HFFc6 (cell line): ENCODE measurements around the gene TMC2. TPM values are rescaled to one million over a fixed set of nuclear protein-coding genes. Genes with fewer than 3 reads are reported as not detected.
"Not testable (repeated sequence)": the region's sequence is repeated elsewhere in the genome, so short reads cannot be mapped to it uniquely, and the experiment has no call there.

Experiments
- DNase-seq: peaks from one replicate; pipeline ENCODE4 v3.0.0-alpha.2; 2018
- H3K27ac Mint-ChIP-seq: 2 replicates; pipeline ENCODE4 v1.8.0; 2020; ENCODE audit warnings: mild to moderate bottlenecking, mixed read lengths
- H3K27me3 Mint-ChIP-seq: 2 replicates; pipeline ENCODE4 v1.8.0; 2021; ENCODE audit warnings: mild to moderate bottlenecking, moderate library complexity, mixed read lengths; ENCODE audit not compliant: insufficient read depth
- H3K36me3 Mint-ChIP-seq: 2 replicates; pipeline ENCODE4 v1.8.0; 2021; ENCODE audit warnings: low read depth, mixed read lengths
- H3K4me1 Mint-ChIP-seq: 2 replicates; pipeline ENCODE4 v1.8.0; 2020; ENCODE audit warnings: low read depth, mixed read lengths
- H3K4me3 Mint-ChIP-seq: 2 replicates; pipeline ENCODE4 v1.8.0; 2020; ENCODE audit warnings: mild to moderate bottlenecking, moderate library complexity, mixed read lengths
- H3K9me3 Mint-ChIP-seq: 2 replicates; pipeline ENCODE4 v1.8.0; 2020; ENCODE audit warnings: mild to moderate bottlenecking, mixed read lengths
- total RNA-seq, 6 experiments: library from RNA; stranded (reverse); fragmentation: NEBNext Ultra II Directional; extraction: Animal tissue kit (Norgen Biotek cat#: 25700); gene quantifications; 2 replicates in 1 of 6; 3 replicates in 5 of 6; pipeline ENCODE4 v1.2.3, GENCODE V29; 2021
- TF ChIP-seq, protein P1 (sequence below): fragments of 200-600 bp; sonication (generic); IDR thresholded peaks from 2 replicates; pipeline ENCODE4 v1.5.0; 2021; ENCODE audit warnings: antibody characterized with exemption, mild to moderate bottlenecking

Gene TMC2
- total RNA-seq, 6 experiments from 2014 or later = not detected

DNA sequence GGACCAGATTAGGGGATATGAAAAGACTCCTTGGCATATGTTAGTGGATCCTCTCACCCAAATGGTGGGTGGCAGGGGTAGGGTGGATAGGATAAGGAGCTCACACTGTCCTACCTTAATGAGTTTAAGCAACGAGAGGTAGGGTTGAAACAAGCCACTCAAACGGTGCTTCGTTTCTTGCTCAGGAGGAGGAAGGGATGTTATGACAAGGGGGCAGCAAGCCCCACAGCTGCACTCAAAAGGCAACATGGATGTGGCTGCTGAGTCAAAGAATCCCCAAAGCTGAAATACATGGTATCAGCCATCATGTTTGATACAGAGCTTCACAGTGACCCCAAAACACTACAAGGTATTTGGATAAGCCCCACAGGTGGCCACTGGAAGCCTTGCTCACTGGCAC is 136.1 kb downstream of the TMC2 start:
- no peak overlapping the region for H3K27ac Mint-ChIP-seq
- TF ChIP-seq, protein P1, sequence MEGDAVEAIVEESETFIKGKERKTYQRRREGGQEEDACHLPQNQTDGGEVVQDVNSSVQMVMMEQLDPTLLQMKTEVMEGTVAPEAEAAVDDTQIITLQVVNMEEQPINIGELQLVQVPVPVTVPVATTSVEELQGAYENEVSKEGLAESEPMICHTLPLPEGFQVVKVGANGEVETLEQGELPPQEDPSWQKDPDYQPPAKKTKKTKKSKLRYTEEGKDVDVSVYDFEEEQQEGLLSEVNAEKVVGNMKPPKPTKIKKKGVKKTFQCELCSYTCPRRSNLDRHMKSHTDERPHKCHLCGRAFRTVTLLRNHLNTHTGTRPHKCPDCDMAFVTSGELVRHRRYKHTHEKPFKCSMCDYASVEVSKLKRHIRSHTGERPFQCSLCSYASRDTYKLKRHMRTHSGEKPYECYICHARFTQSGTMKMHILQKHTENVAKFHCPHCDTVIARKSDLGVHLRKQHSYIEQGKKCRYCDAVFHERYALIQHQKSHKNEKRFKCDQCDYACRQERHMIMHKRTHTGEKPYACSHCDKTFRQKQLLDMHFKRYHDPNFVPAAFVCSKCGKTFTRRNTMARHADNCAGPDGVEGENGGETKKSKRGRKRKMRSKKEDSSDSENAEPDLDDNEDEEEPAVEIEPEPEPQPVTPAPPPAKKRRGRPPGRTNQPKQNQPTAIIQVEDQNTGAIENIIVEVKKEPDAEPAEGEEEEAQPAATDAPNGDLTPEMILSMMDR = no peak
- no peaks in the 10 kb centered on the region for H3K9me3 Mint-ChIP-seq
- no peak overlapping the region for H3K4me3 Mint-ChIP-seq
- H3K27me3 Mint-ChIP-seq = peaks cover 21% of the 10 kb centered on the region
- H3K4me1 Mint-ChIP-seq = no peaks in the 10 kb centered on the region
- H3K36me3 Mint-ChIP-seq = no peaks in the 10 kb centered on the region
- DNase-seq = no peak

DNA sequence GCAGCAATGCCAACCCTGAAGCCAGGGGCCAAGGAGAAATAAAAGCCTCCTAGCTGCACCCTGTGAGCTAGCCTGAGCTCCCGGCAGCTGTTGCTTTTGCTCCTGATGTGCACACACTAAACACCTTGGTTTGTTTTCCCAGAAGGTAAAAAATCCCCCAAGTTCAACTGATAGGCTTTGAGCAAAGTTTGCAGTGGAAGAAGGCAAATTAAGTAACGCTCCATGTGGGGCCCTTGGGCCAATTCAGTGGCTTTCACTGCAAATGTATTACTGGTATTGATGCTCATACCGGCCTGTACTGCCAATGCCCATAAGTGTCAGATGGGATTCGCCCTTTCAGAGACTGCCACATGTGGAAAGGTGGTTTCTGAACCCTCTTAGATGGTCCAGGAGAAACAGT is 137.1 kb downstream of the TMC2 start:
- Mint-ChIP-seq H3K36me3 (no peaks in the 10 kb centered on the region), H3K27ac (no peak overlapping the region), H3K4me3 (no peak overlapping the region), H3K9me3 (no peaks in the 10 kb centered on the region), H3K27me3 (peaks cover 28% of the 10 kb centered on the region), H3K4me1 (no peaks in the 10 kb centered on the region)
- TF ChIP-seq, protein P1 = no peak
- no peak for DNase-seq

DNA sequence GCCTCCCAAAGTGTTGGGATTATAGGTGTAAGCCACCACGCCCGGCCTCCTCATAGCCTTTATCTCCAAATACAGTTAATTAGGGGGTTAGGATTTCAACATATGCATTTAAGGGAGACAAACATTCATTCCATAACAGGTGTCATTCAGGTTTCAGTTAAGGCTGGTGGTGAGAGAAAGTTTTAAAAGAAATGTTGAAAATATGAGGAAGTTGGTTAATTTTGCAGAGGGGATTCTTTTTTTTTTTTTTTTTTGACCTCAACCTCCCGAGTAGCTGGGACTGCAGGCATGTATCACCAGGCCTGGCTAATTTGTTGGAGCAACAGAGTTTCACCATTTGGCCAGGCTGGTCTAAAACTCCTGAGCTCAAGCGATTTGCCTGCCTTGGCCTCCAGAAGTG is 143.7 kb downstream of the TMC2 start:
- TF ChIP-seq, protein P1 = no peak
- no peaks in the 10 kb centered on the region for H3K36me3 Mint-ChIP-seq
- no peak overlapping the region for H3K4me3 Mint-ChIP-seq
- no peak for DNase-seq
- H3K9me3 Mint-ChIP-seq = no peaks in the 10 kb centered on the region
- no peak overlapping the region for H3K27ac Mint-ChIP-seq
- peaks cover 43% of the 10 kb centered on the region for H3K27me3 Mint-ChIP-seq
- H3K4me1 Mint-ChIP-seq = no peaks in the 10 kb centered on the region

DNA sequence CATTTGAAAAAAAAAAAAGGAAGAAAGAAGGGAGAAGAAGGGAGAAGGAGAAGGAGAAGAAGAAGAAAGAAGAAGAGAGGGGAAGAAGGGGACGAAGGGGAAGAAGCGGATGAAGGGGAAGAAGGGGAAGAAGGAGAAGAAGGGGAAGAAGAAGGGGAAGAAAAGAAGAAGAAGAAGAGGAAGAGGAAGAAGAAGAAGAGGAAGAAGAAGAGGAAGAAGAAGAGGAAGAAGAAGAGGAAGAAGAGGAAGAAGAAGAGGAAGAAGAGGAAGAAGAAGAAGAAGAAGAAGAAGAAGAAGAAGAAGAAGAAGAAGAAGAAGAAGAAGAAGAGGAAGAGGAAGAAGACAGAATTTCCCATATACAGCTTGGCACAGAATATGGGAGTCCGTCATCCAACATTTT is 145.7 kb downstream of the TMC2 start:
- H3K27me3 Mint-ChIP-seq = peaks cover 36% of the 10 kb centered on the region
- H3K4me3 Mint-ChIP-seq, H3K9me3 Mint-ChIP-seq, H3K27ac Mint-ChIP-seq, H3K4me1 Mint-ChIP-seq, DNase-seq, H3K36me3 Mint-ChIP-seq: not testable (repeated sequence)

DNA sequence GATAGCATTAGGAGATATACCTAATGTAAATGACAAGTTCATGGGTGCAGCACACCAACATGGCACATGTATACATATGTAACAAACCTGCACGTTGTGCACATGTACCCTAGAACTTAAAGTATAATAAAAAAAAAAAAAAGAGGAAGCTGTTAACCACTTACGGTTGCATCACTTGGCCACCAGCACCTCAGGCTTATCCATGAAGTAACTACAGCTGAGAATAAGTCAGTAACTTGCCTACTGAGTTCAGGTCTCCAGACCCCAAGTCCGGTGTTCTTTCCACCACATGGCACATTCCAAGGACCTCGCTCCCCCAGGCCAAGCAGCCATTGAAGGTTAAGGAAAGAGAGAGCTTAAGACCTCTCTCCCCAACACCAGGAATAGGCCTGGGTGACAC is 148.4 kb downstream of the TMC2 start:
- H3K4me3 Mint-ChIP-seq, H3K4me1 Mint-ChIP-seq, H3K27ac Mint-ChIP-seq, DNase-seq, H3K9me3 Mint-ChIP-seq, H3K36me3 Mint-ChIP-seq: not testable (repeated sequence)
- peaks cover 34% of the 10 kb centered on the region for H3K27me3 Mint-ChIP-seq

DNA sequence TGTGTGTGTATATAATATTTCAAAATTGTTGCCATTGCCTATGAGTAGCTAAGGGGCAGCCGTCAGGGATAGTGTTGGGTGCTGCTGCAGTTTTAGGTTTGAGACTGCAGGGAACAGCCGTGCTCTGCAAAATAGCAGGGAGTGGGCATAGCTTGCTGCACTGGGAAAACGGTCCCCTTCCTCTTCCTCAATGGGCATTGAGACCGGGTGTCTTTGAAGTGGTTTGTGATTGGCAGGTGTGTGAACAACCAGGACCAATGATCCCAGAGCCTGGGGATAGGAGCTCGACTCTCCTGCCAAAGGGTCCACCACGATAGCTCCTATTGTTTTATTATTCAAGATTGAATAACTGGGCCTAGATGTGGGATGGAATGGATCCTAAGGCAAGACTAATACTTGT is 151.1 kb downstream of the TMC2 start:
- H3K4me1 Mint-ChIP-seq = peaks cover 8% of the 10 kb centered on the region
- no peak overlapping the region for H3K27ac Mint-ChIP-seq
- TF ChIP-seq, protein P1 = no peak
- H3K27me3 Mint-ChIP-seq = peaks cover 35% of the 10 kb centered on the region
- no peaks in the 10 kb centered on the region for H3K9me3 Mint-ChIP-seq
- peaks cover 5% of the 10 kb centered on the region for H3K36me3 Mint-ChIP-seq
- DNase-seq = no peak
- no peak overlapping the region for H3K4me3 Mint-ChIP-seq

DNA sequence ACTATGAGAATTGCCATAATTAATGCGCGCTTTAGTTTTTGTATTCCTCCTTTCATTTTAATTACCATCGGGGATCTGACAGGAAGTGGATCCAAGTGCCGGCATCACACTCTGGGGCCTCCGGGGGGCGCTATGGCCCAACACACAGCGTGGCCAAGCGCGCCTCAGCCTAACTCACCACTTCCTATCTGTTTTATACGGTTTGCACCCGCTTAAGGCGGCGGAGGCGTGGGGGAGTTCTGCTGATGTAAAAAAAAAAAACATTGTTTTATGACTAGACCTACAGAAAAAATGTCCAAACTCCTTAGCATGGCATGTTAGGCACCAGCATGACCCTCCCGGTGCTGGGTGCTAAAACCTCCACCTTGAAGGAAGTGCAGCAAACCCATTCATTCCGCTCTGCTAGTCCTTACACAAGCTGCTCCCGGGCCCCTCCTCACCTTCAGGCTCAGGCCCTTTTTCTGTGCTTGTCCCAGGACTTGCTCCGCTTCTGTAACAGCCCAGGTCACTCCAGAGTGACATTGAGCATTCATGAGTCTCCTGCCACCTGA is 151.7 kb downstream of the TMC2 start:
- no peak overlapping the region for H3K27ac Mint-ChIP-seq
- H3K4me1 Mint-ChIP-seq = peaks cover 8% of the 10 kb centered on the region
- H3K27me3 Mint-ChIP-seq = peaks cover 33% of the 10 kb centered on the region
- TF ChIP-seq, protein P1 = peak; percentile 78
- H3K4me3 Mint-ChIP-seq = no peak overlapping the region
- H3K36me3 Mint-ChIP-seq = peaks cover 5% of the 10 kb centered on the region
- H3K9me3 Mint-ChIP-seq = no peaks in the 10 kb centered on the region
- DNase-seq = no peak
